GM10248 (cell line): ENCODE measurements around the gene RNASE8.

ENCODE experiments used
- CTCF ChIA-PET: fragments of 300-600 bp; sonication (Branson Sonifier 250); formaldehyde crosslinking; extraction: SDS; loops from one replicate; lab custom pipeline; 2021; ENCODE audit warnings: antibody characterized with exemption; lab: Yijun Ruan, JAX
- POLR2A ChIA-PET: fragments of 350-650 bp; sonication (Branson Sonifier 250); formaldehyde crosslinking; extraction: SDS; loops from one replicate; lab custom pipeline; 2020; ENCODE audit warnings: antibody characterized with exemption; lab: Yijun Ruan, JAX
- DNase-seq: peaks from one replicate; pipeline ENCODE4 v3.0.0; 2012; ENCODE audit errors: extremely low spot score
- TF ChIP-seq, protein P1 (sequence below): IDR thresholded peaks from 2 replicates; pipeline ENCODE4 v1.5.1; 2012; ENCODE audit warnings: mild to moderate bottlenecking, low read depth; ENCODE audit errors: extremely low read depth, missing control alignments, control extremely low read depth

Gene RNASE8

DNA sequence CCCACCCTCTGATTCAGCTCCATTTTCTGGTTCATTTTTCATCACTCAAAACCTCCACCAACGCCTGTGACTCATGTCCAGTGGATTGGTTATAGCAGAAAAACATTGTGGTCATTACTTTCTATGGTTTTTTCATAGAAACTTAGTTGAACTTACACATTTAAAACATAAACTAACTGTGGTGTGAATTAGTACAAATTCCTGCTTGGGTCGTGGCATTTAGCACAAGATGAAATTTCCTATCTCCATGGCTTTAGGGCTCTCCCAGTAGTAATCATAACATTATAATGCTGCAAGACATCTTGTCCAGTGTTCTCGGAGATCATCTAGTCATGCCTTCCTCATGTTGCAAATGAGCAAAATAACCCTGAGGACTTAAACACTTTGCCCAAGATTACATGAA, 8.3 kb upstream of the RNASE8 start:
- CTCF ChIA-PET = interaction anchor here (2.3 to 3.9 kb wide), 3 partner anchors 19 to 43 kb away, joined by 11 to 28 read pairs (median 12); no protein-coding TSS in a partner anchor
- POLR2A ChIA-PET = no interaction called here

DNA sequence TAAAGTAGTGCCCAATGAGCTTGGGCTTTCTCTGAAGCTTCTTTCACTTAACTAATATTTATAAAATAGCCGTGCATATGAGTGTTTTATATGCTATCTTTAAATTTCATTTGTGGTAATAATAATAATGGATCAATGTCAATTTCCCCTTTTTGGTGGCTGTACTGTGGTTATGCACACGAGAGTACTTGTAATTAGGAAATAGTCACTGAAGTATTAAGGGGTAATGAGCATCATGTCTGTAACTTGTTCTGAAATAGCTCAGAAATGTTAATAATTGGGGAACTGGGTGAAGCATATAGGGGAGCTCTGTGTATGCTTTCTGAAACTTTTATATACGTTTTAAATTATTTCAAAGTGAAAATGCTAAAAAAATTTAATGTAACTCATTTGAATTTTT, 7.0 kb upstream of the RNASE8 start:
- TF ChIP-seq, protein P1, sequence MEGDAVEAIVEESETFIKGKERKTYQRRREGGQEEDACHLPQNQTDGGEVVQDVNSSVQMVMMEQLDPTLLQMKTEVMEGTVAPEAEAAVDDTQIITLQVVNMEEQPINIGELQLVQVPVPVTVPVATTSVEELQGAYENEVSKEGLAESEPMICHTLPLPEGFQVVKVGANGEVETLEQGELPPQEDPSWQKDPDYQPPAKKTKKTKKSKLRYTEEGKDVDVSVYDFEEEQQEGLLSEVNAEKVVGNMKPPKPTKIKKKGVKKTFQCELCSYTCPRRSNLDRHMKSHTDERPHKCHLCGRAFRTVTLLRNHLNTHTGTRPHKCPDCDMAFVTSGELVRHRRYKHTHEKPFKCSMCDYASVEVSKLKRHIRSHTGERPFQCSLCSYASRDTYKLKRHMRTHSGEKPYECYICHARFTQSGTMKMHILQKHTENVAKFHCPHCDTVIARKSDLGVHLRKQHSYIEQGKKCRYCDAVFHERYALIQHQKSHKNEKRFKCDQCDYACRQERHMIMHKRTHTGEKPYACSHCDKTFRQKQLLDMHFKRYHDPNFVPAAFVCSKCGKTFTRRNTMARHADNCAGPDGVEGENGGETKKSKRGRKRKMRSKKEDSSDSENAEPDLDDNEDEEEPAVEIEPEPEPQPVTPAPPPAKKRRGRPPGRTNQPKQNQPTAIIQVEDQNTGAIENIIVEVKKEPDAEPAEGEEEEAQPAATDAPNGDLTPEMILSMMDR = no peak
- CTCF ChIA-PET = interaction anchor here (0.8 to 2.9 kb wide), 5 partner anchors 11 to 80 kb away, joined by 3 to 16 read pairs (median 8); no protein-coding TSS in a partner anchor
- no peak for DNase-seq
- POLR2A ChIA-PET = no interaction called here

More for the DNA sequence above, 8.3 kb upstream of the RNASE8 start:
- no peak for DNase-seq
- TF ChIP-seq, protein P1 = no peak

DNA sequence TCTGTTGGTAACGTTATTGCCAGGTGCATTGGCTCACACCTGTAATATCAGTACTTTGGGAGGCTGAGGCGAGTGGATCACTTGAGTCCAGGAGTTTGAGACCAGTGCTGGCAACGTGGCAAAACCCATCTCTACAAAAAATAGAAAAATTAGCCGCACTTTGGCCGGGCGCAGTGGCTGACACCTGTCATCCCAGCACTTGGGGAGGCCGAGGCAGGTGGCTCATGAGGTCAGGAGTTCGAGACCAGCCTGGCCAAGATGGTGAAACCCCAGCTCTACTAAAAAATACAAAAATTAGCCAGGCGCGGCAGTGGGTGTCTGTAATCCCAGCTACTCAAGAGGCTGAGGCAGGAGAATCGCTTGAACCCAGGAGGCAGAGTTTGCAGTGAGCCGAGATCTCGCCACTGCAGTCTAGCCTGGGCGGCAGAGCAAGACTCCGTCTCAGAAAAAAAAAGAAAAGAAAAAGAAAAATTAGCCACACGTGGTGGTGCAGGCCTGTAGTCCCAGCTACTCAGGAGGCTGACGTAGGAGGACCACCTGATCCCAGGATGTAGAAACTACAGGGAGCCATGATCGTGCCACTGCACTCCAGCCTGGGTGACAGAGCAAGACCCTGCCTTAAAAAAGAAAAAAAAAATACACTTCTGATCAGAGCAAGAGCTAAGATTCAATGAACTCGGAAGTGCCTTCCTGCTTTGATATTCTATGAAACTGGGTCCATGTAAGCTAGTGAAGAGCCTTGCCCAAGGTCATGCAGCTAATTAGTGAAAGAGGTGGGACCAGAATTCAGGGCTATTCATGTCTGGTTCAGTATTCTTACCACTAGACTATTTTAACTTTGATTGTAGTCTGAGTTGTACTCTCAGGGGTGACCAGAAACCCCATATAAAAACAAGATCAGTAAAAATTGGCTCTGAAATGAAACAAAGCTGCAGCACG, 4.2 kb upstream of the RNASE8 start:
- TF ChIP-seq, protein P1 = no peak
- DNase-seq = no peak
- ChIA-PET CTCF (interaction anchor here (1.2 kb wide), 1 partner anchor 48 kb away, joined by 3 read pairs; no protein-coding TSS in a partner anchor), POLR2A (no interaction called here)

DNA sequence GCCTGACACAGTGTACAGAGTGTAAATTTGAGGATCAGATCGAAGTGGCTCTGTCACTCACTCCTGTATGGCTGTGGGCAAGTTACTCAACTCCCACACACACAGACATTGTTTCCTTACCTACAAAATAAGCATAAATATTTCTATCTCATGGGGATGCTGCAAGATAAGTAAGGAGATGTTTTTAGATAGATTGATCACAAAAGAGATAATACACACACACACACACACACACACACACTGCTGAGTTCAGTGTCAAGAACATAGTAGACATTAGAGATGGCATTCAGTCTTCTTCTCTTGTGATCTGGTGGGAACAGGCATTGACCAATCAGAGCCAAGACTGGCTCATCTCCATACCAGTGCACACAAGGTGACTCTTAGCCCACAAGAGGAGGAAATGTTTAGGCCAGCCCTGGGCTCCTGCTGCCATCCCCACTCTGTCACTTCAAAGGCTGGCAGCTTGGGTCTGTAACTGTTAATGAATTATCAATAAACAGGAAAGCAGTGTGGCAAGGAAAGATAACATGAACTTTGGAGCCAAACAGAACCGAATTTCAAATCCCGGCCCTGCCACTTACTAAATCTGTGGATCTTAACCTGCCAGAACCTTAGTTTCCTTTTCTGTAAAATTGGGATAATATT, 3.4 kb upstream of the RNASE8 start:
- TF ChIP-seq, protein P1 = no peak
- CTCF ChIA-PET = interaction anchor here (1.2 kb wide), 1 partner anchor 49 kb away, joined by 3 read pairs; no protein-coding TSS in a partner anchor
- DNase-seq = no peak
- POLR2A ChIA-PET = no interaction called here

DNA sequence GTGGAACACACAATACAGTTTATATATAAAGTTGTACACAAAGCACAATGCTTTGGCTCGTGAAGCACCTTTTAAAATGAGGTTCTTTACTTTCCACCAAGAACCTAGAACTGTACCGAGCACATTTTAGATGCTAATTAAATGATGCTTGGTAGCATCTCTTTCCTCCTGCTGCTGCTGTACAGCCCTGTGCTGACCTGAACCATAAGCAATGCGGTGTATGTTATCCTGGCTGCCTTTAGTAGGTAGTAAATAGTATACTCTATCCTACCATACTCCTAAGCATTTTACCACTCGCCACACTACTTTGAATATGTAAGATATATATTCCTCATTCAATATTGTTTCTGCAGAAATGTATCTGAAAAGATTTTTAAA, 2.9 kb upstream of the RNASE8 start:
- no peak for DNase-seq
- TF ChIP-seq, protein P1 = no peak
- ChIA-PET POLR2A (no interaction called here), CTCF (interaction anchor here (2.7 kb wide), 1 partner anchor 38 kb away, joined by 11 read pairs; no protein-coding TSS in a partner anchor)

DNA sequence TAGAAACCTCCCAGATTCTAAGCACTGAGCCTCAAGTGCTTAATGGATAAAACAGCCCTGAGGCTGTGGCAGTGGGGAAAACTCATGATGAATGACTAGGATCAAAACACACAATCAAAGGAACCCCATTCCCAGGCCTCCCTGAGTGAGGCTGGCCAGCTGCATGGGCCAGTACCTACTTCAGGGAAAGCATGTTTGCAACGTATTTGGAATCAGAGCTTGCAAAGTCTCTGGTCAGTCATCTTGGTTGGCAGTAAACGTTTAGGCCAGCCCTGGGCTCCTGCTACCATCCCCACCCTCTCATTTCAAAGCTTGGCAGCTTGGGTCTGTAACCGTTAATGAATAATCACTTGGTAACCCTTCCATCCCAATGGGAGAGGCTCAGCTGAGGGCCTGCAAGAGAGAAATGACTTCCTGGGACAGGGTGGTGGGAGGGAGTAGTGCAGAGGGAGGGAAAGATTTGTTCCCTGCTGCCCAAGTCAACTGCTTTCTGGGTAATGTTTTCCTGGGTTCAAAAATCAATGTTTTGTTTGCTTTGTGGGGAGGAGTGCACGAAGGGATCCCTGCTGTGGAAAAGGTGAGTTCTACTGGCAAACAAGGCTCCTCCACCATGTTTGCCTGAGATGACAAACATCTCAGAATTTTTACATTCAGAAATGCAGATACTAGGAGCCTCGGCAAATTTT, 2.0 kb upstream of the RNASE8 start:
- ChIA-PET CTCF (interaction anchor here (1.3 to 2.7 kb wide), 3 partner anchors 10 to 41 kb away, joined by 3 to 11 read pairs (median 5); no protein-coding TSS in a partner anchor), POLR2A (no interaction called here)
- TF ChIP-seq, protein P1 = no peak
- DNase-seq = no peak
